GM21515 (cell line): Measurements from ENCODE around the gene DRD2.

Experiments
- ATAC-seq: cut with Tn5 transposase; IDR thresholded peaks from one replicate; pipeline ENCODE4 v1.9.1; 2021; ENCODE audit not compliant: unreplicated experiment

The DRD2 gene

GRCh38 chr11:113401718-113402117 is 73.5 kb downstream of the DRD2 start:
- ATAC-seq: no peak

GRCh38 chr11:113400631-113401230 is 74.5 kb downstream of the DRD2 start:
- no peak for ATAC-seq

- no peak for ATAC-seq
Observed at GRCh38 chr11:113398669-113399430, 76.3 kb downstream of the DRD2 start.

- ATAC-seq: no peak
Observed at GRCh38 chr11:113397821-113398220, 77.4 kb downstream of the DRD2 start.

- ATAC-seq: no peak
Observed at GRCh38 chr11:113397212-113397611, 78.0 kb downstream of the DRD2 start.

- no peak for ATAC-seq
Observed at GRCh38 chr11:113396690-113397089, 78.5 kb downstream of the DRD2 start.

- no peak for ATAC-seq
Observed at GRCh38 chr11:113395782-113396336, 79.3 kb downstream of the DRD2 start.

GRCh38 chr11:113394919-113395318 is 80.3 kb downstream of the DRD2 start:
- ATAC-seq: no peak

- ATAC-seq: no peak
Observed at GRCh38 chr11:113393501-113393985, 81.7 kb downstream of the DRD2 start.

GRCh38 chr11:113392236-113392921 is 82.8 kb downstream of the DRD2 start:
- no peak for ATAC-seq

GRCh38 chr11:113389272-113389671 is 85.9 kb downstream of the DRD2 start:
- ATAC-seq: no peak

- ATAC-seq: no peak
Observed at GRCh38 chr11:113387605-113388211, 87.5 kb downstream of the DRD2 start, which contains the start of gene ANKK1. TSS of gene ANKK1 (plus strand) at chr11:113387779. CDS start at chr11:113387885, 106 bp downstream.

GRCh38 chr11:113386866-113387265 is 88.3 kb downstream of the DRD2 start:
- no peak for ATAC-seq

- no peak for ATAC-seq
Observed at GRCh38 chr11:113385749-113386148, 89.4 kb downstream of the DRD2 start.

- no peak for ATAC-seq
Observed at GRCh38 chr11:113384551-113384950, 90.6 kb downstream of the DRD2 start.

- no peak for ATAC-seq
Observed at GRCh38 chr11:113382121-113382520, 93.1 kb downstream of the DRD2 start.

GRCh38 chr11:113378692-113379091 is 96.5 kb downstream of the DRD2 start:
- ATAC-seq: no peak

GRCh38 chr11:113377681-113378412 is 97.4 kb downstream of the DRD2 start:
- ATAC-seq: no peak

GRCh38 chr11:113376156-113376555 is 99.0 kb downstream of the DRD2 start:
- ATAC-seq: peak; percentile 57

GRCh38 chr11:113375402-113375801 is 99.8 kb downstream of the DRD2 start:
- ATAC-seq: no peak
